ENCODE results near the gene KLRK1.
"Not testable (repeated sequence)": the region's sequence is repeated elsewhere in the genome, so short reads cannot be mapped to it uniquely, and the experiment has no call there.

KLRK1 gene

GRCh38 chr12:10395390-10395998 is 5.7 kb upstream of the KLRK1 start:
- ChIA-PET CTCF (no interaction called here), POLR2A (no interaction called here)
- no peak for DNase-seq (ENCODE audit: low read depth, low spot score)
- H3K4me3 ChIP-seq (ENCODE audit: low read depth, low read length) = no peak overlapping the region
- TF ChIP-seq, protein P1, sequence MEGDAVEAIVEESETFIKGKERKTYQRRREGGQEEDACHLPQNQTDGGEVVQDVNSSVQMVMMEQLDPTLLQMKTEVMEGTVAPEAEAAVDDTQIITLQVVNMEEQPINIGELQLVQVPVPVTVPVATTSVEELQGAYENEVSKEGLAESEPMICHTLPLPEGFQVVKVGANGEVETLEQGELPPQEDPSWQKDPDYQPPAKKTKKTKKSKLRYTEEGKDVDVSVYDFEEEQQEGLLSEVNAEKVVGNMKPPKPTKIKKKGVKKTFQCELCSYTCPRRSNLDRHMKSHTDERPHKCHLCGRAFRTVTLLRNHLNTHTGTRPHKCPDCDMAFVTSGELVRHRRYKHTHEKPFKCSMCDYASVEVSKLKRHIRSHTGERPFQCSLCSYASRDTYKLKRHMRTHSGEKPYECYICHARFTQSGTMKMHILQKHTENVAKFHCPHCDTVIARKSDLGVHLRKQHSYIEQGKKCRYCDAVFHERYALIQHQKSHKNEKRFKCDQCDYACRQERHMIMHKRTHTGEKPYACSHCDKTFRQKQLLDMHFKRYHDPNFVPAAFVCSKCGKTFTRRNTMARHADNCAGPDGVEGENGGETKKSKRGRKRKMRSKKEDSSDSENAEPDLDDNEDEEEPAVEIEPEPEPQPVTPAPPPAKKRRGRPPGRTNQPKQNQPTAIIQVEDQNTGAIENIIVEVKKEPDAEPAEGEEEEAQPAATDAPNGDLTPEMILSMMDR (IDR thresholded peaks at IDR 0.05; ENCODE audit: insufficient read depth, low read length, missing control alignments) = no peak

DNA sequence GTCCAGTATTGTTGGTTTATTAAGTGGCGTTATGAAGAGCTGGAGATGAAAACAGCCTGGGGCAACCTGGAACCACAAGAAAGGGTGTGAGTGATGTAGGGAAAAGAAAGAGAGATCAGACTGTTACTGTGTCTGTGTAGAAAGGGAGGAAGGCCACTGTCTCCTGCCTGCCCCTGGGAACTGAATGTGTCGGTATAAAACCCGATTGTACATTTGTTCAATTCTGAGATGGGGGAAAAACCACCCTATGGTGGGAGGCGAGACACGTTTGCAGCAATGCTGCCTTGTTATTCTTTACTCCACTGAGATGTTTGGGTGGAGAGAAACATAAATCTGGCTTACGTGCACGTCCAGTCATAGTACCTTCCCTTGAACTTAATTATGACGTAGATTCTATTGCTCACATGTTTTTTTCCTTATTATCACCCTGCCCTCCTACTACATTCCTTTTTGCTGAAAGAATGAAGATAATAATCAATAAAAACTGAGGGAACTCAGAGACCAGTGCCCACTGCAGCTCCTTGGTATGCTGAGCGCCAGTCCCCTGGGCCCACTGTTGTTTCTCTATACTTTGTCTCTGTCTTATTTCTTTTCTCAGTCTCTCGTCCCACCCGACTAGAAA is 4.8 kb upstream of the KLRK1 start:
- CTCF ChIA-PET; H3K4me3 ChIP-seq (ENCODE audit: low read depth, low read length); DNase-seq (ENCODE audit: low read depth, low spot score); POLR2A ChIA-PET: not testable (repeated sequence)

GRCh38 chr12:10393291-10393690 is 3.5 kb upstream of the KLRK1 start:
- ChIA-PET POLR2A (no interaction called here), CTCF (no interaction called here)
- H3K4me3 ChIP-seq (ENCODE audit: low read depth, low read length) = no peak overlapping the region
- DNase-seq (ENCODE audit: low read depth, low spot score) = no peak
- TF ChIP-seq, protein P1 (IDR thresholded peaks at IDR 0.05; ENCODE audit: insufficient read depth, low read length, missing control alignments) = no peak

DNA sequence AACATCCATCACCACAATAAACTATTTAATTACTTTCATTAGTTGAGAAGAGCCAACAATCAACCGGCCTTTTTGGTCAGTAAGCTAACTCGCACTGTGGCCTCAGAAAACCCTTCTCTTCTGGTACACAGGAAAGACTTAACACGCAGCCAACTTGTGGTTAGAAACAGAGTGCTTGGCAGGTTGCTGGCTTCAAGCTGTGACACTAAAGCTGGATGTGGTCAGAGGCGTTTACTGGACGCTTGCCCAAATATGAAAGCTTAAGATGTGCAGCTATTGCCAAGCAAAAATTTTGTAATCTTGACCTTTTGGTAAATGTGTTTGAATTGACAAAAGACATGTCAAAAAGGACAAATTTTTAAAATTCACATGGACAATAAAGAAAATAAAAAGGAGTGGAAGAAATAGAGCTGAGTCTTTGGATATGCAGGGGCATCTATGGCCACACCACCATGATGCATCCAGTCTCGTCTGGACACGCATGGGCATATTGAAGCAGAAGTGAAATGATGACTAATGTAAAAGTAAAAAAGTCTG is 2.6 kb upstream of the KLRK1 start:
- H3K4me3 ChIP-seq (ENCODE audit: low read depth, low read length) = no peak overlapping the region
- TF ChIP-seq, protein P1 (IDR thresholded peaks at IDR 0.05; ENCODE audit: insufficient read depth, low read length, missing control alignments) = no peak
- CTCF ChIA-PET = no interaction called here
- POLR2A ChIA-PET = no interaction called here
- DNase-seq (ENCODE audit: low read depth, low spot score) = no peak

GRCh38 chr12:10390991-10391390 is 1.1 kb upstream of the KLRK1 start:
- POLR2A ChIA-PET; DNase-seq (ENCODE audit: low read depth, low spot score); H3K4me3 ChIP-seq (ENCODE audit: low read depth, low read length): not testable (repeated sequence)
- CTCF ChIA-PET = interaction anchor here (1.2 kb wide), 1 partner anchor 155 kb away, joined by 3 read pairs; no protein-coding TSS in a partner anchor

DNA sequence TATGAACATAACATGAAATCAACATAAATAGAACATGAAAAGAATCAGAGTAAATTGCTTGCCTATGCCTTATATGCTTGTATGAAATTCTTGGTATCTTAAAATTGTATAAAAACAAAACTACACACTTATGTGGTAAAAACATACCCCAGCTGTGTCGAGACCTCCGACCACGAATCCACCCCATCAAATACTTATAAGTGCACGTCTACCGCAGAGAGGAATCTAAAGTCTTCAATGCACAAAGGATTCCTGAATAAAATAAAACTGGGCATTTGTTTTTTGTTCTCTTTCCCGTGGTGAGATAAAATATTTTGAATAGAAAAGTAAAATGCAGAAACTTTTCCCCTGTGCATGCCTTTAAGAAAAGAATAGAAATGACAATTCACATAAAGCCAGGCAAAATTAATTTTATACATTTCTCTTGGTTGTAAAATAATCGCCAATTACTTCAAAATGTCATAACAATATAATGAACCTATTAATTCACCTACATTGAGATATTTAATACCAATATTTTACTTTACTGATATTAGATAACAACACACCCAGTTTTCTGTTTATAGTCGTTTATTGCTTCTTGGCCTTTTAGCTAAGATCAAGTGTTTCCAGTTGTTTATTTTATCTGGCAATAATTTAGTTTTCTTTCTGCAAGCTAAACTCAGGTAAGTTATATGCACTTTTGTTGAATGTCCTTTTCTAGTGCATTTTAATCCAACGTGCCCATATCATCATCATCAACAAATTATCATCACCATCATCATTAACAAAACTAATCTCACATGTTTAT is 1.0 kb downstream of the KLRK1 start:
- ChIA-PET POLR2A (no interaction called here), CTCF (no interaction called here)
- DNase-seq (ENCODE audit: low read depth, low spot score) = no peak
- no peak overlapping the region for H3K4me3 ChIP-seq (ENCODE audit: low read depth, low read length)
- TF ChIP-seq, protein P1 (IDR thresholded peaks at IDR 0.05; ENCODE audit: insufficient read depth, low read length, missing control alignments) = no peak

DNA sequence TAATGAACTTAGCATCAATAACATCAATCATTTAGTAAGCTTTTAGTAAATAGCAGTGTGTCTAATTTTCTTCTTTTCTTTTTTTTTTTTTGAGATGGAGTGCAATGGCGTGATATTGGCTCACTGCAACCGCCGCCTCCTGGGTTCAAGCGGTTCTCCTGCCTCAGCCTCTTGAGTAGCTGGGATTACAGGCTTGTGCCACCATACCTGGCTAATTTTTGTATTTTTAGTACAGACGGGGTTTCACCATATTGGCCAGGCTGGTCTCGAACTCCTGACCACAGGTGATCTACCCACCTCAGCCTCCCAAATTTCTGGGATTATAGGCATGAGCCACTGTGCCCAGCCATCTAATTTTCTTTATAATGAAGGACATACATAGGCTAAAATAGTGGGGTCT is 2.3 kb downstream of the KLRK1 start:
- CTCF ChIA-PET = not testable (repeated sequence)

More for the DNA sequence above, 2.3 kb downstream of the KLRK1 start:
- POLR2A ChIA-PET; H3K4me3 ChIP-seq (ENCODE audit: low read depth, low read length); DNase-seq (ENCODE audit: low read depth, low spot score): not testable (repeated sequence)

Data from AG04449 (cell line).